Fibroblast of the aortic adventitia (primary cell): ENCODE measurements around the gene WHRN. TPM values are rescaled to one million over a fixed set of nuclear protein-coding genes. Genes with fewer than 3 reads are reported as not detected.

Experiments
- DNase-seq: peaks from one replicate; pipeline ENCODE4 v3.0.0-alpha.2; 2010; ENCODE audit warnings: low read depth
- H3K4me3 ChIP-seq: 2 replicates; pipeline ENCODE4 v1.5.1; 2011; ENCODE audit warnings: low read depth, mild to moderate bottlenecking, control low read depth, low read length, moderate library complexity
- total RNA-seq: library from RNA; depleted of rRNA; stranded (reverse); fragments of >200 nt; gene quantifications from 2 replicates; pipeline ENCODE4 v1.2.3, GENCODE V29; 2012; ENCODE audit warnings: low replicate concordance
- TF ChIP-seq, protein P1 (sequence below): IDR thresholded peaks from 2 replicates; pipeline ENCODE4 v1.5.1; 2011; ENCODE audit warnings: mild to moderate bottlenecking, low read length, control low read depth, inconsistent platforms; ENCODE audit not compliant: insufficient read depth

The WHRN gene
- total RNA-seq, 1 donor, result 2.1 TPM

DNA sequence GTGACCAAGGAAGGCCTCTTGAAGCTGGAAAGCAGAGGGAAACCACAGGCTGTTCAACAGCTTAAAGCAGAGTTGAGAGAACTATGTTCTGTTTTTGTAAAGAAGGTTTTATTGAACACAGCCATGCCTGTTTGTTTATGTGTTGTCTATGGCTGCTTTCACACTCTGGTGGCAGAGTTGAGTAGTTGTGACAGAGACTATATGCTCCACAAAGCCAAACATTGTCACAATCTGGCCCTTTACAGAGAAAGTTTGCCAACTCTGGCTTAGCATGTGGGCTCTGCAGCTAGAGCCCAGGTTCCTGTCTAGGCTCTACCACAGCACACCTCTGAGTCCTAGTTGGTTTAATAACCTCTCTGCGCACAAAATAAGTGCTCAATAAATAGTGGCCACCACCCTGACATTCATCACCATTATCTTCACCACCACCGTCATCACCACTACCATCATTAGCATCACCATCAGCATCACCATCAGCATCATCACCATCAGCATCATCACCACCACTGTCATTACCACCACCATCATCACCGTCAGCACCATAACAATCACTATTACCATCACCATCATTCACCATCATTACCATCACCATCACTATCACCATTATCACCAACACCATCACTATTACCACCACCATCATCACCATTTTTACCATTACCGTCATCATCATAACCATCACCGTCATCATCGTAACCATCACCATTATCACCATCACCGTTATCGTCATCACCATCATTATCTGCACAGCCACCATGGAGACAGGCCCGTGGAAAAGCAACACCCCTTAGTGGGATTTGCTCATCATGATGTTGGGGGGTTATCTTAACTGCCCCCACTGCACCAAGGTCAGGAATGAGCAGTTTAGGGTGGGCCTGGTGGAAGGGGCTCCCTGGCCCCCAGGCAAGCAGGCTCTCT is 135.8 kb downstream of the WHRN start:
- TF ChIP-seq, protein P1, sequence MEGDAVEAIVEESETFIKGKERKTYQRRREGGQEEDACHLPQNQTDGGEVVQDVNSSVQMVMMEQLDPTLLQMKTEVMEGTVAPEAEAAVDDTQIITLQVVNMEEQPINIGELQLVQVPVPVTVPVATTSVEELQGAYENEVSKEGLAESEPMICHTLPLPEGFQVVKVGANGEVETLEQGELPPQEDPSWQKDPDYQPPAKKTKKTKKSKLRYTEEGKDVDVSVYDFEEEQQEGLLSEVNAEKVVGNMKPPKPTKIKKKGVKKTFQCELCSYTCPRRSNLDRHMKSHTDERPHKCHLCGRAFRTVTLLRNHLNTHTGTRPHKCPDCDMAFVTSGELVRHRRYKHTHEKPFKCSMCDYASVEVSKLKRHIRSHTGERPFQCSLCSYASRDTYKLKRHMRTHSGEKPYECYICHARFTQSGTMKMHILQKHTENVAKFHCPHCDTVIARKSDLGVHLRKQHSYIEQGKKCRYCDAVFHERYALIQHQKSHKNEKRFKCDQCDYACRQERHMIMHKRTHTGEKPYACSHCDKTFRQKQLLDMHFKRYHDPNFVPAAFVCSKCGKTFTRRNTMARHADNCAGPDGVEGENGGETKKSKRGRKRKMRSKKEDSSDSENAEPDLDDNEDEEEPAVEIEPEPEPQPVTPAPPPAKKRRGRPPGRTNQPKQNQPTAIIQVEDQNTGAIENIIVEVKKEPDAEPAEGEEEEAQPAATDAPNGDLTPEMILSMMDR, result no peak
- H3K4me3 ChIP-seq, result no peak overlapping the region
- DNase-seq, result no peak

DNA sequence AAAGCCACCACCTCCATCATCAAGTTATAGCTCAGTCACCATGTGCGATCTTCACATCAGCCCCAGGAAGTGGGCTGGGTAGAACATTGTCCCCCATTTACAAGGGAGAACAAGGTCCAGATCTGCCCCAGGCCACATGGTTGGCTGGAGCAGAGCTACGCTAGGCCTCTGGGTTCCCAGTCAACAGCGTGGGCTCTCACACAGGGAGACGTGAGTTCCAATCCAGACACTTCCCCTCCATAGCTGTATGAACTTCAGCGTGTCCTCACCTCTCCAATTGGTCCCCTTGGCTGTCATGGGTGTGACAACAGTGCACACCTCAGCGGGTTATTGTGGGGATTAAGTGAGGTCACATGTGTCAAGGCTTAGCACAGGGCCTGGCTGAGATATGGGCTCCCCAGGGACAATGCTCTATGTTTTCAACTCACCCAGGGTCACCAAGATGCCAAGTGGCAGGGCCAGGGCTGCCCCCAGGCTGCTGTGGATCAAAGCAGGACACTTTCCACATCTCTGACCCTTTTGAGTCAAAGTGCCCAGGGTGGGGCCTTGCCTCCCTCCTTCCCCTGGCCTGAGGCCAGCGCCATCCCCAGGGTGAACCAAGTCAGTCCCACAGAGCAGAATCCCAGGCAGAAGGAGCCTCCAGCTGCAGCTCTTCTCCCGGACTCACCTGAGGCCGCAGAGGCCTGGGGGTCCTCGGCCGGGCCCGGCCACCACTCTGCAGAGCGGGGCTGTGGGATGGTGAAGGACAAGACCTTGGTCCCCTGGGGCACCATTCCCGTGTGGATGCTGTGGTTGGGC is 137.3 kb downstream of the WHRN start:
- DNase-seq, result no peak
- no peak overlapping the region for H3K4me3 ChIP-seq
- TF ChIP-seq, protein P1, result no peak

DNA sequence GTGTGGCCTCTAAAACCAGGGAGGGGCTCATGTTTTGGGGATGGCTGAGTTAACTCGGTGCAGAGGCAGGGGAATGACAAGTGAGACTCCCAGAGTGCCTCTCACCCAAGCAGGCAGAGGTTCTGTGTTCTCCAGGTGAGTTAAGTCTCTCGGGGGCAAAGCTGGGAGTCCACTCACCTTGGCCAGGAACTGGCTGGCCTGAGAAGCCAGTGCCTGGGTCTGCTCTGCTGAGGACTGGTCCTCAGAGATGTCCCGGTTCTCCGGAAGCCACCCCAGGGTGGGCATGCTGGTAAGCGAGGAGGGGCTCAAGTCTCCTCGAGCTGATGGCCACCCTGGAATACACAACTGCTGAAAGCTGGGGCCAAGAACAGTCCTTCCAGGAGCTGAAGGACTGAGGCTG is 137.9 kb downstream of the WHRN start:
- DNase-seq, result no peak
- TF ChIP-seq, protein P1, result no peak
- H3K4me3 ChIP-seq, result no peak overlapping the region

DNA sequence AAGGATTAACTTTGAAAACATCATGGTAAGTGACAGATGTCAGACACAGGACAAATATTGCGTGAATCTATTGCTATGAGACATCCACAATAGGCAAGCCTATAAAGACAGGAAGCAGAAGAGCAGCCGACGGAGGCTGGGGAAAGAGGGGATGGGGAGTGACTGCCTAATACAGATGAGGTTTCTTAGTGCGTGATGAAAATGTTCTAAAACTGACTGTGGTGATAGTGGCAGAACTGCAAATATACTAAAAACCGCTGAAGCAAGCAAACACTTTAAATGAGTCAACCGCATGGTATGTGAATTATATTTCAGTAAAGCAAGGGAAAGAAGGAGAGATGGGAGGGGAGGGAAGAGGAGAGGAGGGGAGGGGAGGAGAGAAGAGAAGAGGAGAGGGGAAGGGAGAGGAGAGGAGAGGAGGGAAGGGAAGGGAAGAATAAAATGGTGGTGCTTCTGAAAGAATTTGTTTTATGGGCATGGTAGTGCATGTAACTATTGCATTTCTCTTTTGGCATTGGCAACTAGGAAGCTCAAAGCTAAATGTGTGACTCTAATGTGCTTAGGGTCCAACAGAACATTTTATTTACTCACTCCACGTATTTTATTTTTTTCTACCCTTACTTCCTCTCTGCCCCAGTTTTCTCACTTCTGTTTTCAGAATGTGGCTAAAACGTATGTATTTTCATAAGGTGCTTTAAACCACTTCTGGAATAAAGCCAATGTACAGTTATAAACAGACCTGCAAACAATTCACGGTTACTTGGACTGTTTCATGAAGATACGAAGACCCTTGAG is 138.7 kb downstream of the WHRN start:
- TF ChIP-seq, protein P1, result no peak
- H3K4me3 ChIP-seq, result no peak overlapping the region
- DNase-seq, result peak; percentile 87

DNA sequence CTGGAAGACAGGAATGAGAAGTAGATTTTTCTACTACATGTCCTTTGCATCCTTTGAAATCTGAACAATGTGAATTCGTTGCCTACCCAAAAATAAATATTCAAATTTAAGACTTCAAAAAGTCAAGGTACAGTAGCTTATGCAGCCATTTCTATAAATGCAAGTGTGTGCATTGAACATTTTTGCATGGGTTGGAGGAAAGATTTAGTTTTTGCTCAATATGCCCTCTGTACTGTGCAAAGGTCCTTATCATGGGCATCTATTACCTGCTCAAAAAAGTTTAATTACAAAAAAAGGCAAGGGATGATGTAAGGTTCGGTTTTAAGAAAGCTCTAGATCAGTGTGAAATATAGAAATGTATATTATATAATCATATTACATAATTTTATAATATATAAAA is 140.1 kb downstream of the WHRN start:
- TF ChIP-seq, protein P1, result no peak
- DNase-seq, result no peak

More for the DNA sequence above, 140.1 kb downstream of the WHRN start:
- H3K4me3 ChIP-seq, result no peak overlapping the region
